ENCODE results near the gene BCAS3.

BCAS3 gene

DNA sequence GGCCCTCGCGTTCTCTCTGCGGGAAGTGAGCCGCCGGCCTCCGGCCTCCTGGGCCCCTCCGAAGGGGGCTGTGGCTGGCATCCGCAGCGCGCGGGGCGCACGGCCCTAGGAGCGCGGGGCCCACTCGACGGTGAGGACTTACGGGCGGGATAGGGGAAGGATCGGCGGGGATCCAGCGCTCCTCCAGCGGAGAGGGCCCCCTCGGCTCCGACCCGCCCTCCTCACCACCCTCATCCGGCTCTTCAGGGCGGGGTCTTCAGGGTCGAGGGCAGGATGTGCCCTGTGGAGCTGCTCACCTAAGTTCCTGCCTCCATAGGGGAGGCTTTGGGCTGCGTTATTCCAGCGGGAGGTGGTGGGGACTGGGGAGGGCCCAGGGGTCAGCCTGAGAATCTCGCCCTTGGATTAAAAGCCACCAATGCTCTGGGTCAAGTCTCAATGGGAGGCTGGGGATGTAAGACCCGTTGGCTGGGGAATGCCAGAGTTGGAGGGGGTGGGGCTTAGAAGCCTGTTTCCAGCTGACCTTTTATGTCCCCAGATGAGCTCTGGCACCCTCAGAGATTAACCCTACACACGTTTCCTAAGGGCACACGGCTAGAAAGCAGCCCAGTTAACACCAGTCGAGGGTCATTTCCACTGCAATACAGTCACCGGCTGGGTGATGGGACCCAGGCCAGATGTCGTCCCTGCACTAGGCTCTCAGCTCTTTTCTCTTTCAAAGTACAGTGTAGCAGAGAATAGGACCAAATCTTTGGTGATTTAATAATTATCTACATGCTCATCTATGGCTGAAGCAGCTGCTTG is 735.4 kb downstream of the BCAS3 start:
- Histone ChIP-seq H4K20me1 (ENCODE audit: insufficient read depth, low read length) (no peaks in the 10 kb centered on the region), H3K9me3 (ENCODE audit: insufficient read depth, low read length) (no peaks in the 10 kb centered on the region), H3K4me2 (ENCODE audit: low read length) (peak overlapping the region; percentile 64), H3K27me3 (ENCODE audit: low read depth, low read length) (peaks cover 6% of the 10 kb centered on the region; the same call in 1 of the 2 replicates), H2AFZ (ENCODE audit: low read depth, low read length) (no peak overlapping the region), H3K27ac (ENCODE audit: low read length) (no peak overlapping the region), H3K4me3 (ENCODE audit: low read length) (peak overlapping the region; percentile 72; the same call in 1 of the 2 replicates), H3K79me2 (ENCODE audit: low read length) (no peaks in the 10 kb centered on the region), H3K36me3 (replicated peaks; ENCODE audit: low read depth, low read length) (no peaks in the 10 kb centered on the region), H3K4me1 (ENCODE audit: low read length) (no peaks in the 10 kb centered on the region), H3K9ac (ENCODE audit: low read length) (no peak overlapping the region)
- no peak for TF ChIP-seq EZH2phosphoT487 (IDR thresholded peaks at IDR 0.05; ENCODE audit: low read depth)
- TF ChIP-seq, protein P1, sequence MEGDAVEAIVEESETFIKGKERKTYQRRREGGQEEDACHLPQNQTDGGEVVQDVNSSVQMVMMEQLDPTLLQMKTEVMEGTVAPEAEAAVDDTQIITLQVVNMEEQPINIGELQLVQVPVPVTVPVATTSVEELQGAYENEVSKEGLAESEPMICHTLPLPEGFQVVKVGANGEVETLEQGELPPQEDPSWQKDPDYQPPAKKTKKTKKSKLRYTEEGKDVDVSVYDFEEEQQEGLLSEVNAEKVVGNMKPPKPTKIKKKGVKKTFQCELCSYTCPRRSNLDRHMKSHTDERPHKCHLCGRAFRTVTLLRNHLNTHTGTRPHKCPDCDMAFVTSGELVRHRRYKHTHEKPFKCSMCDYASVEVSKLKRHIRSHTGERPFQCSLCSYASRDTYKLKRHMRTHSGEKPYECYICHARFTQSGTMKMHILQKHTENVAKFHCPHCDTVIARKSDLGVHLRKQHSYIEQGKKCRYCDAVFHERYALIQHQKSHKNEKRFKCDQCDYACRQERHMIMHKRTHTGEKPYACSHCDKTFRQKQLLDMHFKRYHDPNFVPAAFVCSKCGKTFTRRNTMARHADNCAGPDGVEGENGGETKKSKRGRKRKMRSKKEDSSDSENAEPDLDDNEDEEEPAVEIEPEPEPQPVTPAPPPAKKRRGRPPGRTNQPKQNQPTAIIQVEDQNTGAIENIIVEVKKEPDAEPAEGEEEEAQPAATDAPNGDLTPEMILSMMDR (IDR thresholded peaks at IDR 0.05; ENCODE audit: low read depth, low read length) = no peak

GRCh38 chr17:61413661-61414126 is 736.0 kb downstream of the BCAS3 start:
- Histone ChIP-seq H3K4me2 (ENCODE audit: low read length) (no peak overlapping the region), H3K4me1 (ENCODE audit: low read length) (no peaks in the 10 kb centered on the region), H3K9me3 (ENCODE audit: insufficient read depth, low read length) (no peaks in the 10 kb centered on the region), H2AFZ (ENCODE audit: low read depth, low read length) (no peak overlapping the region), H3K79me2 (ENCODE audit: low read length) (no peaks in the 10 kb centered on the region), H3K27ac (ENCODE audit: low read length) (no peak overlapping the region), H3K4me3 (ENCODE audit: low read length) (no peak overlapping the region), H4K20me1 (ENCODE audit: insufficient read depth, low read length) (no peaks in the 10 kb centered on the region), H3K36me3 (replicated peaks; ENCODE audit: low read depth, low read length) (no peaks in the 10 kb centered on the region), H3K27me3 (ENCODE audit: low read depth, low read length) (peaks cover 6% of the 10 kb centered on the region; the same call in 1 of the 2 replicates), H3K9ac (ENCODE audit: low read length) (no peak overlapping the region)
- TF ChIP-seq, protein P1 (IDR thresholded peaks at IDR 0.05; ENCODE audit: low read depth, low read length) = no peak
- TF ChIP-seq EZH2phosphoT487 (IDR thresholded peaks at IDR 0.05; ENCODE audit: low read depth) = no peak

DNA sequence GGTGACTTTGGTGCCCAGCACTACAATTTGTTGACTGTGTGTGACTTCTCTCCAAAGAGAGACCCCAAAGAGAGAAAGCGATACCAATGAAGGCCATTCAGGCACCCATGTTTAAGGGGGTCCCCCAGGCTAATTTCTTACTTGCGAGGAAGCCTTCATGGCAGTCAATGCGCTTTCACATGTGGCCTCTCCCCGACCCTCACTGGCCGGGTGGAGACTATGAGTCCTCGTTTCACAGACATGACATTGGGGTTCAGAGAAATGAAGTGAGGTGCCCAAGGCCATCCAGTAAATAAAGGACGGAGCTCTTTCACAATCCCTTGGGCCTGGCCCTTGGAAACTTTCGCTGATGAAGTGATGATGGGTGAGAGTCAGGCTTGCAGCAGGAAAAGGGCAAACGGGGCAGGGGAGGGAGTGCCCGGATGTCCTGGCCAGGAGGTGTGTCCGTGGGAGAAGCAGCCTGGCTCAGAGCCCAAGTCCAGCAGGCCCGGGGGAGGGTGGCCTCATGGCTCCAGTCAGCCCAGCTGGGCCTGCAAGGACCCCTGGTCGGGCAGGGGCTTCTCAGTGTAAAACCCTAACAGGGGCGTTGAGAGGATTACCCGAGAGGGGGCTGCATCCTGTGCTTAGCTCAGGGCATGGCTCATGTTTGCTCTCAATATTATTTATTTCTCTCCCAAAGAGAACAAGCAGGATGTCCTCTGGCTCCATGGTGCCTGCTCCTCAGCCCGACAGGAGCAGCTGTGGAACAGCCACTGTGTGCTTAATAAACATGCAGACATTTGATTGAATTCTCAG is 736.7 kb downstream of the BCAS3 start:
- Histone ChIP-seq H3K36me3 (replicated peaks; ENCODE audit: low read depth, low read length) (no peaks in the 10 kb centered on the region), H3K9me3 (ENCODE audit: insufficient read depth, low read length) (no peaks in the 10 kb centered on the region), H3K27me3 (ENCODE audit: low read depth, low read length) (peaks cover 6% of the 10 kb centered on the region; the same call in 1 of the 2 replicates), H3K4me3 (ENCODE audit: low read length) (no peak overlapping the region), H3K27ac (ENCODE audit: low read length) (no peak overlapping the region), H3K79me2 (ENCODE audit: low read length) (no peaks in the 10 kb centered on the region), H3K4me1 (ENCODE audit: low read length) (no peaks in the 10 kb centered on the region), H3K4me2 (ENCODE audit: low read length) (no peak overlapping the region), H4K20me1 (ENCODE audit: insufficient read depth, low read length) (no peaks in the 10 kb centered on the region), H2AFZ (ENCODE audit: low read depth, low read length) (no peak overlapping the region), H3K9ac (ENCODE audit: low read length) (no peak overlapping the region)
- TF ChIP-seq EZH2phosphoT487 (IDR thresholded peaks at IDR 0.05; ENCODE audit: low read depth) = no peak
- TF ChIP-seq, protein P1 (IDR thresholded peaks at IDR 0.05; ENCODE audit: low read depth, low read length) = no peak

GRCh38 chr17:61414936-61415251 is 737.2 kb downstream of the BCAS3 start:
- Histone ChIP-seq H3K27me3 (ENCODE audit: low read depth, low read length) (peaks cover 6% of the 10 kb centered on the region; the same call in 1 of the 2 replicates), H3K4me2 (ENCODE audit: low read length) (no peak overlapping the region), H3K36me3 (replicated peaks; ENCODE audit: low read depth, low read length) (no peaks in the 10 kb centered on the region), H3K27ac (ENCODE audit: low read length) (no peak overlapping the region), H3K9me3 (ENCODE audit: insufficient read depth, low read length) (no peaks in the 10 kb centered on the region), H3K4me3 (ENCODE audit: low read length) (no peak overlapping the region), H3K4me1 (ENCODE audit: low read length) (no peaks in the 10 kb centered on the region), H3K9ac (ENCODE audit: low read length) (no peak overlapping the region), H2AFZ (ENCODE audit: low read depth, low read length) (no peak overlapping the region), H4K20me1 (ENCODE audit: insufficient read depth, low read length) (no peaks in the 10 kb centered on the region), H3K79me2 (ENCODE audit: low read length) (no peaks in the 10 kb centered on the region)
- TF ChIP-seq, protein P1 (IDR thresholded peaks at IDR 0.05; ENCODE audit: low read depth, low read length) = no peak
- no peak for TF ChIP-seq EZH2phosphoT487 (IDR thresholded peaks at IDR 0.05; ENCODE audit: low read depth)

Data from OCI-LY3 (cell line).